ENCODE data around the gene ETS1. TPM values are rescaled to one million over a fixed set of nuclear protein-coding genes. Genes with fewer than 3 reads are reported as not detected.

Gene ETS1
- total RNA-seq, 1 donor: 95.0 TPM

DNA sequence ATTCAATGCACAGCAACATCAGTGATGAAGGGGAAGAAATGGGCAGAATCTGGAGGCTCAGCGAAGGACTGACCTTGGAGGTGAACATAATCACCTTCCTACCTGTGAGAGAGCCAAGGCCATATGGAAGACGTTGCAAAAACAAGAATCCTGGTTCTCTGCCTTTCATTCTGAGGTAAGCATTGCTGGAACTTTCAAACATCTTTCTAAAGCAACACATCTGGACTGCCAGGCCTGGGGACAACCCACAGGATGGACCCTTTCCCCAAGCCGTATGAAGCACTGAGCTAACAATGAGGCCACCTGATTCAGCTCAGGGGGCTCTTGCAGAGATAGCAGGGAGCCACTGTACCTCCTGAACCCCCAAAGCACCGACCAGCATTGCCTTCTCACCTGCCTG is 70.5 kb downstream of the ETS1 start:
- TF ChIP-seq, protein P1, sequence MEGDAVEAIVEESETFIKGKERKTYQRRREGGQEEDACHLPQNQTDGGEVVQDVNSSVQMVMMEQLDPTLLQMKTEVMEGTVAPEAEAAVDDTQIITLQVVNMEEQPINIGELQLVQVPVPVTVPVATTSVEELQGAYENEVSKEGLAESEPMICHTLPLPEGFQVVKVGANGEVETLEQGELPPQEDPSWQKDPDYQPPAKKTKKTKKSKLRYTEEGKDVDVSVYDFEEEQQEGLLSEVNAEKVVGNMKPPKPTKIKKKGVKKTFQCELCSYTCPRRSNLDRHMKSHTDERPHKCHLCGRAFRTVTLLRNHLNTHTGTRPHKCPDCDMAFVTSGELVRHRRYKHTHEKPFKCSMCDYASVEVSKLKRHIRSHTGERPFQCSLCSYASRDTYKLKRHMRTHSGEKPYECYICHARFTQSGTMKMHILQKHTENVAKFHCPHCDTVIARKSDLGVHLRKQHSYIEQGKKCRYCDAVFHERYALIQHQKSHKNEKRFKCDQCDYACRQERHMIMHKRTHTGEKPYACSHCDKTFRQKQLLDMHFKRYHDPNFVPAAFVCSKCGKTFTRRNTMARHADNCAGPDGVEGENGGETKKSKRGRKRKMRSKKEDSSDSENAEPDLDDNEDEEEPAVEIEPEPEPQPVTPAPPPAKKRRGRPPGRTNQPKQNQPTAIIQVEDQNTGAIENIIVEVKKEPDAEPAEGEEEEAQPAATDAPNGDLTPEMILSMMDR (IDR thresholded peaks at IDR 0.05; ENCODE audit: insufficient read depth, low read depth, low read length): no peak
- no peak for DNase-seq (ENCODE audit: low read depth)
- peak overlapping the region; percentile 9 for H3K4me3 ChIP-seq (ENCODE audit: low read depth, low read length)

DNA sequence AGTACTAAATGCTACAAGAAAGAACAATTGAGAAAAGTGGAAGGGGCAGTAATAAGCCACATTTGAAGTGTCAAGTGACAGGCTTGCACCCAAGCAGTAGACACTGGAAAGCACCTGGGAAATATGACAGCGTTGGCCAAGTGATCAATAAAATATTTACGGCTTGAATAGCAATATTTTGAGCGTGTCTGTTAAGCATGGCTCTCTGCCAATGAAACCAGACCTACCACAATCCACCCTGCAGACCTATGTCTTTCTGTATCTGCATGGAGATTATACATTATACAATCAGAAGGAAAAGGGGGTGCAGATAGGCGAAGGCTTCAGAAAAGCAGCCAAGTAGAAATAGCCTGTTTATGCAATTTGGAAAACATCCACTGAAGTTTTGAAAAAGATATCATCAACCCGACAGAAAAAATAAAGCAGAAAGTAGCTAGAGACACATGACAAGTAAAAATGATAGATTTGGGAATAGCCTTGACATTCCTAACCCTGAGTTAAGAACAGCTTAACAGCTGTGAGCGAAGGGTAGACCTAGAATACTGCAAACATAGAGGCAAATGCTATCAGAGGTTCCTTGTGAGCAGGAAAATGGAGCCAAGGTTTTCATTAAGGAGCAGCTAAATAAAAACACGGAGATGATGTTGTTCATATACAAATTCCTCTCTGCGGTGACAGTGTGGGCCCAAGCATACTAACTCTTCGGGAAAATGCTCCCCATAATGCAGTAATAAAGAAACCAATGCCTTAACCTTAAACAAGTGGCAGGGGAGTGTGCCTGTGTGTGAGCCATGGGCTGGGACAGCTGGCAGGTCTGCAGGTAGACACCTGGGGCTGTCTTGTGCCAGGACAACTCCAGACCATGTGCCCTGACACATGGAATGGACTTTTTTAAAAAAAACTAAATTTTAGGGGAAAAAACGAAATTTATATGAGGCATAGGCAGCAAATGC is 71.3 kb downstream of the ETS1 start:
- TF ChIP-seq, protein P1 (IDR thresholded peaks at IDR 0.05; ENCODE audit: insufficient read depth, low read depth, low read length): no peak
- peak overlapping the region; percentile 11 for H3K4me3 ChIP-seq (ENCODE audit: low read depth, low read length)

DNA sequence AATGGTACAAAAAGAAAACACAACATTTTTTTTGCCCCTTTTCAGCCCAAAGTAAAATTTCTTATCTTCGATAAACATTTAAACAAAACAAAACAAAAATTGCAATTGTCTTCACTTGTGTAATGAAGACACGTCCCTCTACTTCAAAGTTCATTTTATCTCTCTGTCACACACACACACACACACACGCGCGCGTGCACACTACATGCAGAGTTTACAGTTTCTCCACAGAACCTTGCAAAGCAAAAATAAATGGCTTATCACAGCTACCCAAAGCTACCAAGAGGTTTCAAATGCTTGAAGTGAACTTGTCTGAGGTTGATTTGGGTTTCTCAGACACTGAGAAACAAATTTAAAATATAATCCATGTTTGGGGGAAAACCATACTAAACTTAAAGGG is 72.3 kb downstream of the ETS1 start:
- DNase-seq (ENCODE audit: low read depth): no peak
- no peak overlapping the region for H3K4me3 ChIP-seq (ENCODE audit: low read depth, low read length)
- TF ChIP-seq, protein P1 (IDR thresholded peaks at IDR 0.05; ENCODE audit: insufficient read depth, low read depth, low read length): no peak

More for the DNA sequence above, 71.3 kb downstream of the ETS1 start:
- DNase-seq (ENCODE audit: low read depth): peak; percentile 39

DNA sequence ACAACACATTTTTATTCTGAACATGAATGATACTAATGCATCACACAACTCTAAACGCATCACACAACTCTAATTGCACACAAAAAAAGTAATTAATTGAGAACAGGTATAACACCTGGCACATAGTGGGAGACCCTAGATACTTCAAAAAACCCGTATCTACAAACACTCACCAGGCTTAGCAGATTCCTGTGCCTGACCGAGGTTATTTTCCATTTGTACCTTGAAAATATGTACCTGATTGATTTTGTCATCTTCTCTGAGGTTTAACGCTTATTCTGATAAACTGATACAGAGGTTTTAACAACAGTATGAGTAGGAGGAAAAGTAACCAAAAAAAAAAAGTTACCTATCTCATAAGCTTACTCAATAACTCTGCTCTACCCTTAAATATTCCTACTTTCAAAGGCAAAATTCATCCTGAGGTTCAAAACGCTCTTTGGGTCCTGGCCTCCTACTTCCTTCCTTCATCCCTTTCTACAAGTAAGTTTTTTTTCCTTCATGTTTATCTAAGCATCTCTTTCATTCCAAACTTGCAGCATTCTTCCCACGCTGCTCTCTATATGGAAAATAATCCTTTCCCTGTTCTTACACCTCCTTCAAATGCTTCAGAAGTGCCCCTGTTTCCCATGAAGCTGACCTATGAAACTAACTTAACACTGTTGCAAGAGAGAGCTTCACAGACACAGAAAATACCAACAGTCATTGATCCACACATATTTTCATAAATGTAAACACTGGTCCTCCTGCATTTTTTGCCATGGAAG is 73.3 kb downstream of the ETS1 start:
- TF ChIP-seq, protein P1 (IDR thresholded peaks at IDR 0.05; ENCODE audit: insufficient read depth, low read depth, low read length): no peak
- DNase-seq (ENCODE audit: low read depth): no peak
- no peak overlapping the region for H3K4me3 ChIP-seq (ENCODE audit: low read depth, low read length)

DNA sequence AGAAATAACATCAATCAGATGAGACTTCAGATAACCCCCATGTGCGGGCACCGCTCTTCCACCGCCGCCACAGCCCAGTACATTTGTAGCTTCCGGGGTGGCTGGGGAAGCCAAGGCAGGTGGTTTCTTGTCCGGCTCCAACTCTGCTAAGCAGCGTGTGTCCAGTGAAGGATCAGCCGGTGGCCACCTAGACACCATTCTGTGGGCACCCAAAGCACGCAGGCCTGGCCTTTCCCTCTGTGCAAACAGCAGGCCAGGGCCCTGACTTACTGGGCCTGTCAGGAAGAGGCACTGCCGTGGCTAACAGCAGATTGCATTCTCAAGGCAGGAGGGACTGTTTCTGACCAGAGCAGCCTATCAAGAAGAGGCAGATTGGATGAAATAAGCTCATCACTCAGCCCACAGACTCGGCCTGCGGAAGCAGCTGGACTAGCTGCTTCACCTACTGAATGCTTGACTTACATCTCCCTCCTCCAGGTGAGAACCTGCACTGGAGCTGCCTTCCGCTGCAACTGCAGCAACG is 74.8 kb downstream of the ETS1 start:
- DNase-seq (ENCODE audit: low read depth): no peak
- H3K4me3 ChIP-seq (ENCODE audit: low read depth, low read length): no peak overlapping the region
- TF ChIP-seq, protein P1 (IDR thresholded peaks at IDR 0.05; ENCODE audit: insufficient read depth, low read depth, low read length): no peak

DNA sequence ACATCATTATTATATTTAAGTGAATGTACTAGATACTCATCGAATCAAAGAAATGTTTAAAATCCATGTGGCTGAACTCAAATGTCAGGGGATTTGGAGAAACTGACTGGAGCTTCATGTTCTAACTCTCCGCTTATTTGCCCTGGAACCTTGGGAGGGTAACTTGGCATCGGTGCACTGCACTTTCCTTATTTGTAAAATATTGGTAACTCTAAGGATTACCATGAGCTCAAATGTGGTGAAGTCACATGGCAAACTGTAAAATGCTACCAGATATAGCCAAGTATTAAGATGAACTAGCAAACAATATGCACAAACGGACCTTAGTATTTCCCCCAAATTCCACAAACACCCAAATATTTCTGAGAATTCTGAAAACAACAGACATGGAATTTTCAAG is 75.6 kb downstream of the ETS1 start:
- TF ChIP-seq, protein P1 (IDR thresholded peaks at IDR 0.05; ENCODE audit: insufficient read depth, low read depth, low read length): no peak
- no peak overlapping the region for H3K4me3 ChIP-seq (ENCODE audit: low read depth, low read length)
- no peak for DNase-seq (ENCODE audit: low read depth)

Measured in fibroblast of villous mesenchyme (primary cell).